ENCODE measurements around the gene USF1.

DNA sequence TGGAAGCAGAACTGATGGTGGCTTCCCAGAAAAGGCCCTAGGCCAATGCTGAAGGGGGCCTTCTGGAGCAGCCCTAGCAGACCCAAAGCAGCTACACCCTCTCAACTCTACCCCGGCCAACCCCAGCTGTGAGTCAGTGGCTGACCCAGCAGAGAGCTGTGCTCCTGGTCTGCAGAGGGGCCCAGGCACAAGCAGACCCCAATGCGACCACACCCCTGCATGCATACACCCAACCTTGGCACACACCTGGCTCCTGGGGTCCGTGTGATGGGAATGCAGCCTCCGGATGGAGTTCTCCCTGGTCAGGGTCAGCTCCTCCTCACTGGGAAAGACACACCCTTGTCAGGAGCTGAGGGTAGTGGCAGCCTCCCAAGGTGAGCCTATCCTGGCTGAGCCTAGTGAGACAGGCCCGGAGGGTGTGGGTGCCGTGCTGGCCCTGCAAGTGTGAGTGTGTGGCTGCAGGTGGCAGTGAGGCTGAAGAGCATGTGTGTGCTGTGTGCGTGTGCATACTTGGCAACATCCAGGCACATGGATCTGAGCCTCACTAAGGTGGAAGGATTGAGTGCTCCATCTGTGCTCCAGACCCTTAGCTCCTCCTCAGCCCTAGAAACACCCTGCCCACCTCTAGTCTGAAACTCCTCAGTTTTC, 27.8 kb upstream of the USF1 start:
- TF ChIP-seq EZH2phosphoT487 (IDR thresholded peaks at IDR 0.05) (no peak), EZH2 (IDR thresholded peaks at IDR 0.05) (no peak)
- TF ChIP-seq, protein P1, sequence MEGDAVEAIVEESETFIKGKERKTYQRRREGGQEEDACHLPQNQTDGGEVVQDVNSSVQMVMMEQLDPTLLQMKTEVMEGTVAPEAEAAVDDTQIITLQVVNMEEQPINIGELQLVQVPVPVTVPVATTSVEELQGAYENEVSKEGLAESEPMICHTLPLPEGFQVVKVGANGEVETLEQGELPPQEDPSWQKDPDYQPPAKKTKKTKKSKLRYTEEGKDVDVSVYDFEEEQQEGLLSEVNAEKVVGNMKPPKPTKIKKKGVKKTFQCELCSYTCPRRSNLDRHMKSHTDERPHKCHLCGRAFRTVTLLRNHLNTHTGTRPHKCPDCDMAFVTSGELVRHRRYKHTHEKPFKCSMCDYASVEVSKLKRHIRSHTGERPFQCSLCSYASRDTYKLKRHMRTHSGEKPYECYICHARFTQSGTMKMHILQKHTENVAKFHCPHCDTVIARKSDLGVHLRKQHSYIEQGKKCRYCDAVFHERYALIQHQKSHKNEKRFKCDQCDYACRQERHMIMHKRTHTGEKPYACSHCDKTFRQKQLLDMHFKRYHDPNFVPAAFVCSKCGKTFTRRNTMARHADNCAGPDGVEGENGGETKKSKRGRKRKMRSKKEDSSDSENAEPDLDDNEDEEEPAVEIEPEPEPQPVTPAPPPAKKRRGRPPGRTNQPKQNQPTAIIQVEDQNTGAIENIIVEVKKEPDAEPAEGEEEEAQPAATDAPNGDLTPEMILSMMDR (IDR thresholded peaks at IDR 0.05): no peak

All from neural progenitor cell (in vitro differentiated cells).